ENCODE results near the gene TTC9C. TPM values are rescaled to one million over a fixed set of nuclear protein-coding genes. Genes with fewer than 3 reads are reported as not detected.
"Not testable (repeated sequence)": the region's sequence is repeated elsewhere in the genome, so short reads cannot be mapped to it uniquely, and the experiment has no call there.

The TTC9C gene
- total RNA-seq, 1 experiment from 2014 or later: 69.6 TPM

DNA sequence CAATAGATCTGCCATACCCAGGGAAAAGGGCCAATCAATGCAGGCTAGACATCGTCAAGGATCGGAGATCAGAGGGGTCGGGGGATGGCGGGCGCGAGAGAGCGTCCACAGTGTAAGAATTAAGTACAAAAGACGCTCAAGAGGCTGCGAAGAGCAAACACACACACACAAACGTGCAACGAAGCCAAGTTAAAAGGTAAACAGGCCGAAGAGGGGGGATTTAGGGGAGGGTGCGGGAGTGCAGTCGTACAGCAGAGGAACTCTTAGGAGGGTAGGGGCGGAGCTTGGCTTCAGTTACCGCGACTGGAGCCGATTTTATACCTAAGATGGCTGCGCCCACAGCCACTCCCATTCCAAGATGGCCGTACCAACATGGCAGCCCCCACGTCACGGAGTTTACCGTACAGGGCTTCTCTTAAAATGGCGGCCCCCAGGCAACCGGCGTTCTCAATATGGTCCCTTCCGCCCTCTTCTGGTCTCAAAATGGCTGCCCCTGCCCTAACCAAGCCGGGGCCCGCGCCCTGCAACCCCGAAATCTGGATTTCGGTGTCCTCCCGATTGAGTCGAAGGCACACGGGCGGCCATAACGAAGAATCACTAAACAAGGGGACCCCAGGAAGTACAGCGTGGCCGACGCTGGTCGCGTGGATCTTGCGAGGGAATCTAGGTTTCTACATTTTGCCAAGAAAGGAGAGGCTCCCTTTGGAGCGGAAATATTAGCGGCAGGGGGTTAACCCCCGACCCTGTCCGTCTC is 18.9 kb upstream of the TTC9C start:
- peak; percentile 96 for DNase-seq (ENCODE audit: low spot score)

DNA sequence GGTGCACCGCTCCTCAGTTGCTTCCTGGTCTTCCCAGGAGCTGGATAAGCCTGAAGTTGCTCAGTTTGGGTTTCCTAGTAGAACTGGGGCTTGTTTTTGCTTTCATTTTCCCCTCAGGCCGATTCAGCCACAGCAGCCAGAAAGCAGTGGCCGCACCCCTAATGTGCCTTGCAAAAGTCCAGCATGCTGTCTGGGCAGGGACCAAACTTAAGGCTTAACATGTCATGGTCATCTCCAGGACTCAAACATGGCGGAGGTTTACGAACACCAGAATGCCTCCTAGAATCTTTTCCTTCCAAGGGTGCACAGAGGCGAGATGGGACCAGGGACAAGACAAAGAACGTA is 18.3 kb upstream of the TTC9C start:
- DNase-seq (ENCODE audit: low spot score): peak; percentile 29

GRCh38 chr11:62712276-62712812 is 15.9 kb upstream of the TTC9C start:
- no peak for DNase-seq (ENCODE audit: low spot score)

- DNase-seq (ENCODE audit: low spot score): no peak
Measured at GRCh38 chr11:62712861-62713260, 15.4 kb upstream of the TTC9C start.

DNA sequence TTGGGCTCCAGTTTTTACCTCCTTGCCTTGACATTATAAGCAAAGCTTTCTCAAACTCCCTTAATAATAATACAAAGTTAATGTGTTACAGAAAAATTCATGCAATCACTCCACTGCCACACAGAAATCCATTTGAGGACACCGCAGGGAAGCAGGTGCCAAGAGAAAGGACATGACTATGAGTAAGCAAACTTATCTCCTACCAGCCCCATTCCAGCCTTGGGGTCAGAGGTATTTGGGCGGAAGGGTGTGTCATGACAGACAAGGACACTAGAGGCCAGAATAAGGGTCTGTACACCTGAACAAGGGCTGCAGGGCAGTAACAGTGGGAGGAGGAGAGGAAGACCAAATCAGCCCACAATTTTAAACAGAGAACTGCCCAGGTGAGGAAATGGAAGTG is 14.9 kb upstream of the TTC9C start:
- DNase-seq (ENCODE audit: low spot score): peak; percentile 29

- DNase-seq (ENCODE audit: low spot score): no peak
Measured at GRCh38 chr11:62715150-62716130, 12.8 kb upstream of the TTC9C start.

DNA sequence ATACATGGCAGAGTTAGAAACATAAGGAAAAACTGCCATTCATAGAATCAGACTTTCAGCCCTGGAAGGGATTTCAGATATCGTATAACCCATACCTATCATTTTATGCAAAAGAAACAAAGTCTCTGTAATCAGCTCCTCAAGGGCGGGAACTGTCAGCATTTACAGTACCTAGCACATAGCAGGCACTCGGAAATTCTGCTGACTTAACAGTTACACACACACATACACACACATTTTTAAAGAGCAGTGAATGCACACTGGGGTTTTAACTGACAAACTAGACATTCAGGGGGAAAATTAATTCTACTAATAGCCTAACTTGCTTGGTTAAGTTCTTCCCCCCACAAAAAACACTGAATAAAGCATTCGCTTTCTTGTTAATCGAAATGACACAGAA is 12.1 kb upstream of the TTC9C start:
- DNase-seq (ENCODE audit: low spot score): no peak

DNA sequence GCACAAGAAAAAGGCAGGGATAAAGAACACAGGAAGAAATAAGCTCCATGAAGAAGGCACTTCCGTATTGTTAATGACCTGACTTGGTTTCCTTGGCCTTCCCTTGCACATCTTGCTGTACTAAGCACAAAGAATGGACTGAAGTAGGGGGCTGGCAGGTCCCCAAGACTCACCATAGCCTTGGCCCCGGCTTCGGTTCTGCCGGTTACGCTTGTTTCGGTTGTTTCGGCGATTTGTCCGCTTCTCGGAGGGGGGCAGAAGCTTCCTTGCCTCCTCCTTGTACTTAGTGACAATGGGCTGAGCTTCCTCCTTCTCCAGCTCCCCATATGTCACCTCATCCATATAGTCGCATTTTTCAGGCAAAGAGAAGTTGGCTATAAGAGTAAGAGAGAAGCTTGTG is 11.5 kb upstream of the TTC9C start:
- no peak for DNase-seq (ENCODE audit: low spot score)

DNA sequence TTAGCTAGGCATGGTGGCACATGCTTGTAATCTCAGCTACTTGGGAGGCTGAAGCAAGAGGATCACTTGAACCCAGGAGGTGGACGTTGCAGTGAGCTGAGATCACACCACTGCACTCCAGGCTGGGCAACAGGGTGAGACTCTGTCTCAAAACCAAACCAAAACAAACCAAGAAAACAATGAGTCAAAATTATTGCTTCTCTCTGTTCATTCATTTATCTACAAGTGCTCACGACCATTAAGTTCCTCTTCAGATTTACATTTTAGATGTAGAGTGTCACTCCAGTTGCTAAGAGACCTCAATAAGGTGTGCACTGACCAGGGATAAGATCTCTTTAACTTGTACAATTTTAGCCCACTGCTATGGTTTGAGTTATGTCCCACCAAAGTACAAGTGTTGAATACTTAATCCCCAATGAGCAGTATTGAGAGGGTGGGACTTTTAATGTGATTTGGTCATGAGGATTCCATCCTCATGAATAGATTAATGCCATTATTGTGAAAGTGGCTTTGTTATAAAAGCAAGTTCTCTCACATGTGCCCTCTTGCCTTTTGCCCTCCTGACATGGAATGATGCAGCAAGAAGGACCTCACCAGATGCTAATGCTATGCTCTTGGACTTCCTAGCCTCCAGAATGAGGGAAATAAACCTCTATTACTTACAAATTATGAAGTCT is 8.8 kb upstream of the TTC9C start:
- no peak for DNase-seq (ENCODE audit: low spot score)

DNA sequence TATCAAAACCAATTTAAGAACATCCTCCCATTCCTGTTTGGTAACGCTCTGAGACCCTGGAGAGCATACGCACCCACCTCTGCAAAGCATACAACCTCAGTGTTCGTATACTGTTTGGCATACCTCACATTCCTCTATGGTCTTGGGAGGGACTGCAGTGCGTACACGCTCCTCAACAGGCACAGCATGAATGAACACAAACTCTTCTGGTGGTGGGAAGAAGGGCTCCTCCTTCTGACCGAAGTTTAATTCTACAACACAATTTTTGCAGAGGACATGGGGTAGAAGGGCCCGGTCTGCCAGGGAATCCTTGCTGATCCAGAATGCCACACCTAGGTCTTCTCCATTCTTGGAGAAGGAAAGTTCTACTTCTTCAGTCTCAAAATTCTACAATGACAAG is 6.3 kb upstream of the TTC9C start:
- DNase-seq (ENCODE audit: low spot score): no peak

GRCh38 chr11:62724171-62724570 is 4.1 kb upstream of the TTC9C start:
- no peak for DNase-seq (ENCODE audit: low spot score)

GRCh38 chr11:62725646-62726045 is 2.6 kb upstream of the TTC9C start:
- peak; percentile 19 for DNase-seq (ENCODE audit: low spot score)

DNA sequence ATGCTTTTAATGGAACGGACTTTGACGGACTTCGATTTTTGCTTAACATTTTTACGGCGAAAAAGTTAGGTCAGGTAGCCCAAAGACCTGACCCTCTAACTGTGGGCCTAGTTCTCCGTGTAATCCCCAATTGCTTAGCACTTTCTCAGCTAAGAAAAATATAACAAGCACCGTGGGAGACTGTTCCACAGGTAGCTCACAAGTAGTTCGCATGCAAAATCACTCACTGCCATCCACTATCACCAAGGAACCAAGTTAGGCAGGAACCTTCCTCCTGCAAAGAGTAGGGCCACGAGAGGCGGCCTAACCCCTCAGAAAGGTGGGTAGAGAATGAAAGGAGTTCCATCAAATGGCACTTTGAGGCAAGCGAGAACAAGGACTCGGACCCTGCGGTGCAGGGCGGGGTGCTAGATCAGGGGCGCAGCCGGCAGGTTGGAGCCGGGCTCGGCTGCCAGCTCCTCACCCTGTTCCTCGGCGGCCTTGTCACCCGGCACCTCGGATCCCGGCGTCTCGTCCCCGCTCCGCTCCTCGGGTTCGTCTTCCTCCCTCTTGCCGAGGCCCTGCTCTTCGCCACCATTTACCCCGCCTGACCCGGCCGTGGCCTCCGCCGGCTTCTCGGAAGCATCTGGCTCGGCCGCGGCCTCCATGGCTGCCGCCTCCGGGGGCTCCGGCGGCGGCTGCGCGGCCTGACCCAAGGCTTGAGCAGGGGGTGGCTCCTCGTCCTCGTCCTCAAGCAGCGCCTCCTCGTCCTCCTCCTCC is 2.0 kb upstream of the TTC9C start:
- no peak for DNase-seq (ENCODE audit: low spot score)

- DNase-seq (ENCODE audit: low spot score): no peak
Measured at GRCh38 chr11:62726915-62727164, 1.4 kb upstream of the TTC9C start.

DNA sequence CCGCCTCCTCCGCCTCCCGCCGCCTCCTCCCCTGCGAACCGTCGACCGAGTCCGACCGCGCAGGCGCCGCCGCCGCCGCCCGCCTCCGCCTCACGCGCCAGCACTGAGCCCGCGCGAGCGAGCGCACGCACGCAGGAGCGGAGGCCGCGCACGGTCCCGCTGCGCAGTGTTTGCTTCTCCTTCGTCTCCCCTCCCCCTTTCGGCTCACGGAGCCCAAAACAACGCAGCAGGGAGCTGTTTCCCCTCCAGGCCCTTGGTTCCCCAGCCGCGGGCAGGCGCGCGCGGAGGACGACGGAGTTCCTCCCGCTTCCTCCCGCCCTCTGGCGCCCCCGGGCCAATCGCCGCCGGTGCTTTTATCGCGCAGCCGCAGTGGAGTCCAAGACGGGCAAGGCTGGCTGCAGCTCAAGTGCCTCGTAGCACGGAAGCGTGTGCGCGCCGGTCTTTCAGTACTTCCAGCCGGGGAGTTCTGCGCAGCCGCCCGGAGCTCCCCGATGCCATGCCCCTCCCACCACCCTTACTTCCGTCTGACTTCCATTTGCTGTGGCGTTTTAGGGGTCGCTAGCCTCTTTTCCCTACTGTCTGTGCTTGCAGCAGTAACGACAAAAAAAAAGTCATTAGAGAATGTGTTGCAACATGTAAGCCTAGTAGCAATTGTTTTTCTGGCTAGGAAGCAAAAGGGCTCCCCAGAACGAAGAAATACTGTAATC is 968 bp upstream of the TTC9C start, which contains the start of gene HNRNPUL2:
TSS of gene HNRNPUL2 (minus strand) at position 293 of the 707 bp plus-strand sequence. CDS start 301 bp downstream, outside the sequence.
- DNase-seq (ENCODE audit: low spot score): peak; percentile 97

GRCh38 chr11:62727872-62728170 is 465 bp upstream of the TTC9C start:
- DNase-seq (ENCODE audit: low spot score): peak; percentile 97

- DNase-seq (ENCODE audit: low spot score): not testable (repeated sequence)
Measured at GRCh38 chr11:62730076-62730475, 1.8 kb downstream of the TTC9C start.

DNA sequence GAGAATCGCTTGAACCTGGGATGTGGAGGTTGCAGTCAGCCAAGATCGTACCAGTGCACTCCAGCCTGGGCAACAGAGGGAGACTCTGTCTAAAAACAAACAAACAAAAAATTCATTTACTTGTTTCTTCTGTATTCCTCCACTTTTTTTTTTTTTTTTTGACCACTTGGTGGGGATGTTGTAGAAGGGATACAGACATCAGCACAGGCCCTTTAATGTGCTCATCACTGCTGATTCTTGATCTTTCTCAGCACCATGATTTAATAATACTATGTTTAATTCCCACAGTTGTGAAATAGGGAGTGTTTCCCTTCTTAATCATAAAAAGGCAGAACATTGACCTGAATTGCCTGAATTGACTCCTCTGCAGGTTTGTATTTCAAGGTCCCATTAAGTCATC is 4.5 kb downstream of the TTC9C start:
- no peak for DNase-seq (ENCODE audit: low spot score)

DNA sequence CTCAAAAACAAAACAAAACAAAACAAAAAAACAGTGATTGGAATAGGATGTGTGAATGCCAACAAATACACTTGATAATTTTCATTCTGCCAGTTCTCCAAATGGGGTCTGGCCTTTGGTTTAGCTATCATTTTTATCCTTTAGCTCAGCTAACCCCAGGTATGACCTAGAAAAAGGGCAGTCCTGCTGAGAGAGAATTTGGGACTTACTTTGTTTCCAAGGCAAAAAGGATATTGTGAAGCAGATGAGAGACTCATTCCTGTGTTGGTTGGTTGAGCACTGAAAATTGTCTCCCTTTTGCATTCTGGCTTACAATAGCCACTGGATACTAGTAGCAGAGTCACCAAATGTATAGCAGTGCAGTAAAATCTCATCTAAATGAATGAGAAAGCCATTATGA is 8.9 kb downstream of the TTC9C start:
- DNase-seq (ENCODE audit: low spot score): no peak

DNA sequence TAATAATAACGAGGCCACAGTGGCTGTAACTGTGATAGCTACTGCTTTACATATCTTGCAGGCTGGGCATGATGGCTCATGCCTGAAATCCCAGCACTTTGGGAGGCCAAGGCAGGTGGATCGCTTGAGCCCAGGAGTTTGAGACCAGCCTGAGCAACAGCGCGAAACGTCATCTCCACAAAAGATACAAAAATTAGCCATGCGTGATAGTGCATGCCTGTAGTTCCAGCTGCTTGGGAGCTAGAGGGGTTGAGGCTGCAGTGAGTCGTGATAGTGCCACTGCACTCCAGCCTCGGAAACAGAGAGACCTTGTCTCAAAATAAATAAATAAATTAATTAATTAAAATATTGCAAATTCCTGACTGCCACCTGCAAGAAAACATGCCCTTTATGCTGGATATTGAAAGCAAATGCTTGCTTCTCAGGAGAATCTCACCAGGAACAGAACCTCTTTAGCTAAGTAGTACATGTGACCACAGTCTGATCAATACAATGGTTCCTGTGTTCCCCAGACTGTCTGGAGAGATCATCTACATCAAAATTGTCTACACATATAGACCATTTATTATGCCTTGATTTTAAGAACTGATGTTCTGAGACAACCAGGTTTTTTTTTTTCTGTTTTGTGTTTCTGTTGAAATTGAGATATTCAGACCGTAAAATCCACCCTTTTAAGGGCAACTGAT is 19.3 kb downstream of the TTC9C start:
- no peak for DNase-seq (ENCODE audit: low spot score)

Data from A172 (cell line).